HL-60/S4 (cell line): Measurements from ENCODE around the gene MCU.
"Not testable (repeated sequence)": the region's sequence is repeated elsewhere in the genome, so short reads cannot be mapped to it uniquely, and the experiment has no call there.

Source experiments
- in situ Hi-C: fragments of 300-500 bp; cut with MboI; formaldehyde crosslinking; loops from 2 replicates; pipeline ENCODE4 v1.14.3; 2022; ENCODE audit warnings: low sequenced_read_pairs

Gene MCU

GRCh38 chr10:72888151-72888638 lies 196.3 kb downstream of the MCU start:
- in situ Hi-C loops = no loop called here

- in situ Hi-C loops = no loop called here
Measured at GRCh38 chr10:72889391-72889831, 197.5 kb downstream of the MCU start.

GRCh38 chr10:72890086-72890485 lies 198.1 kb downstream of the MCU start:
- in situ Hi-C loops = no loop called here

DNA sequence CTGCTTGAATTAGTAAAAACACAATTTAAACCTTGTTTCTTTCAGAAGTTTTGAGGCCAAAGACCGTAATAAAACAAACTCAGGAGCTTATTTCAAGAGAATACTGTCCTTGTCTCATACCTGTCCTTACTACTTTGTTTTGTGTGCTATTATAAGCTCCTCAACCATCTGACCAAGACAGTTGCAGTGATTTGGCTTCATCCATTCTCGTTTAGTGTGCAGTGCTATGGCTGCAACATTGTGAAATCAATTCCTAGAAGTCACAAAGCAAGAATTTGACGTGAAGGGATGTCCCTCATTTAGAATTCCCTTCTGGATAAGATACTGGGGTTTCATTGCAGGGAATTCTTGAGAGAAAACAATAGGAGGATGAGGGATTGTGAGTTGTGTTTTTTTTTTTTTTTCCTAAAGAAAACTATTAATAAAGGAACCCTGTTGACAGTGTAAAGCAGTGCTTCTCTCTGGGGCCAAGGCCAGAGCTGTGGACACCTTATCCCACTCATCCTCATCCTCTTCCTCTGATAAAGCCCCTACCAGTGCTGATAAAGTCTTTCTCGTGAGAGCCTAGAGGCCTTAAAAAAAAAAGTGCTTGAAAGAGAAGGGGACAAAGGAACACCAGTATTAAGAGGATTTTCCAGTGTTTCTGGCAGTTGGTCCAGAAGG lies 201.3 kb downstream of the MCU start, which contains the start of gene OIT3:
OIT3 (plus strand) TSS at position 604 of the 663 bp plus-strand sequence. CDS start 60 bp downstream, outside the sequence.
- in situ Hi-C loops = no loop called here

- in situ Hi-C loops = no loop called here
Measured at GRCh38 chr10:72895236-72895850, 203.4 kb downstream of the MCU start.

DNA sequence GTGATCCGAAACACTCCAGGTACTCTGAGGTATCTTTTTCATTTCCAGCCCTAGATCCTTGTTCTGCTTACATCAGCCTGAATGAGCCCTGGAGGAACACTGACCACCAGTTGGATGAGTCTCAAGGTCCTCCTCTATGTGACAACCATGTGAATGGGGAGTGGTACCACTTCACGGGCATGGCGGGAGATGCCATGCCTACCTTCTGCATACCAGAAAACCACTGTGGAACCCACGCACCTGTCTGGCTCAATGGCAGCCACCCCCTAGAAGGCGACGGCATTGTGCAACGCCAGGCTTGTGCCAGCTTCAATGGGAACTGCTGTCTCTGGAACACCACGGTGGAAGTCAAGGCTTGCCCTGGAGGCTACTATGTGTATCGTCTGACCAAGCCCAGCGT lies 206.7 kb downstream of the MCU start:
- in situ Hi-C loops = no loop called here

DNA sequence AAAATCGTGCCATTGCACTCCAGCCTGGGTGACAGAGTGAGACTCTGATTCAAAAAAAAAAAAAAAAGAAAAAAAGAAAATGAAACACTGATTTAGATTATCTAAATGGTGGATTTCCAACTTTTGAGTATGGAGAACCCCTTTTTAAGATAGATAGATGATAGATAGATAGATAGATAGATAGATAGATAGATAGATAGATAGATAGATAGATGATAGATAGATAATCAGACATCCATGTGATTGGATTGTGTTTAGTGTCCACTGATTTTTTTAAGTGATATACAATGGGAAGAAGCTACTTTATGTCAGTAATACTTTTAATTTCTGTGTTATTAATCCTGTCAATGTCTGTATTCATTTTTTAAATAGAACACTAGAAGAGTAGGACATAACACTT lies 207.6 kb downstream of the MCU start:
- in situ Hi-C loops = no loop called here

- in situ Hi-C loops = not testable (repeated sequence)
Measured at GRCh38 chr10:72903941-72904446, 212.1 kb downstream of the MCU start.

DNA sequence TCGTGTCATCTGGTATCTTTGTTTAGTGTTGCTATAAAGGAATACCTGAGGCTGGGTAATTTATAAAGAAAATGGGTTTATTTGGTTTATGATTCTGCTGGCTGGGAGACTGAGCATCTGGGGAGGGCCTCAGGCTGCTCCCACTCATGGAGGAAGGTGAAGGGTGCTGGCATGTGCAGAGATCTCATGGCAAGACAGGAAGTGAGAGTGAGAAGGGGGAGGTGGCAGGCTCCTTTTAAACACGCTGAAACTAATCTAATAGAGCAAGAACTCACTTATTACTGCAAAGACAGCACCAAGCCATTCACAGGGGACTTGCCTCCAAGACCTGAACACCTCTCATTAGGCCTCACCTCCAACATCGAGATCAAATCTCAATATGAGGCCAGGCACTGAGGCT lies 212.9 kb downstream of the MCU start:
- in situ Hi-C loops = no loop called here

DNA sequence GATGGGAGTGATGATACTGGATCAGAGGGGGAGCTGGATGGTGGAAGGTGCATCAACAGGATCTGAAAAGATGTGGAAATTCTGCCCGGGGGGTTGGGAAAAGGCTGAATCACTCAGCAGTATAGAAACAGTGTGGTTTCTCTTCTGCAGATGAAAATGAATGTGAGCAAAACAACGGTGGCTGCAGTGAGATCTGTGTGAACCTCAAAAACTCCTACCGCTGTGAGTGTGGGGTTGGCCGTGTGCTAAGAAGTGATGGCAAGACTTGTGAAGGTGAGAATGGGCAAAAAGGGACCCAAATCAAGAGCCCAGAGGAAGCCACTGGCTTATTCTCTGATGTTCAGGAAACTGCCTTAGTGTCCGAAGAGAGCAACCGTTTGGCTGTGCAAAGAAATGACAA lies 214.5 kb downstream of the MCU start:
- in situ Hi-C loops = no loop called here

- in situ Hi-C loops = no loop called here
Measured at GRCh38 chr10:72910705-72911104, 218.8 kb downstream of the MCU start.

- in situ Hi-C loops = no loop called here
Measured at GRCh38 chr10:72911758-72912157, 219.8 kb downstream of the MCU start.

- in situ Hi-C loops = no loop called here
Measured at GRCh38 chr10:72912736-72913135, 220.8 kb downstream of the MCU start.

DNA sequence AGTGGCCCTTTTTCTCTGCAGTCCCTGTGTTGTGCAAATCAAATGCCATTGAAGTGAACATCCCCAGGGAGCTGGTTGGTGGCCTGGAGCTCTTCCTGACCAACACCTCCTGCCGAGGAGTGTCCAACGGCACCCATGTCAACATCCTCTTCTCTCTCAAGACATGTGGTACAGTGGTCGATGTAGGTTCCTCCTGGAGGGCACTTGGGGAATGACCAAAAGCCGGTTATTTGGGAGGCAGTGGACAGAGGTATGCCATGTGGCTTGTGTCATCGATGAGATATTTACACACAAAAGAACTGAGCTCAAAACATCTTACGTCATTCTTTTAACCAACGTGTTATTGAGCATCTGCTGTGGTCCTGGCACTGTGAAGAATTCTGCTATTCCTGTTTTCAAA lies 221.3 kb downstream of the MCU start:
- in situ Hi-C loops = no loop called here

DNA sequence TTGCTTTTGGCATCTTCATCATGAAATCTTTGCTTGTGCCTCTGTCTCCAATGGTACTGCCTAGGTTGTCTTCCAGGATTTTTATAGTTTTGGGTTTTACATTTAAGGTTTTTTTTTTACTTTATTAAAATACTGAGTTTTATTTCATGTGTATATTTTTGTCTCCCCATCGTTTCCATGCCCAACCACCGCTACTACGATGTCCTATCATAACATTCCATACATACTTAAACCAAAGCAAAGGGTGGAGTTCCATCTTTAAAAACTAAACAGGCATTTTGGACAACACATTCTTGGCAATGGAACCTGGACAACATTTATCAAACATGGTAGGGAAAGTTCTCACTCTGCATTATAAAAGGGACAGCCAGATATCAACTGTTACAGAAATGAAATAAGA lies 225.3 kb downstream of the MCU start:
- in situ Hi-C loops = not testable (repeated sequence)

GRCh38 chr10:72917803-72918332 lies 225.9 kb downstream of the MCU start:
- in situ Hi-C loops = not testable (repeated sequence)

DNA sequence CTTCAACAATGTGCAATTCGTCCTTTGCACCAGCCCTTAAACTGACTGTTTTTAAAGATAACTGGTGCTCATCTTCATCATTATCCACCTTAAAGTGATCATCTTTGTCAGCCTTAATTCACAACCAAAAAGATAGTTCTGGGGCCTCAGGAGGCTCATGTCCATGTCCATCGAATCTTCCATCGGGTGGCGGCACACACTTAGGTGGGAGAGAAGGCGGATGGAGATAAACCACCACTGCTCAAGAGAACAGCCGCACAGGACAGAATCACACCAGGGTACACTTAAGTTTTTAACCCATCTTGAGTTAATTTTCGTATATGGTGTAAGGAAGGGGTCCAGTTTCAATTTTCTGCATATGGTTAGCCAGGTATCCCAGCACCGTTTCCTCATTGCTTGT lies 226.4 kb downstream of the MCU start:
- in situ Hi-C loops = no loop called here

DNA sequence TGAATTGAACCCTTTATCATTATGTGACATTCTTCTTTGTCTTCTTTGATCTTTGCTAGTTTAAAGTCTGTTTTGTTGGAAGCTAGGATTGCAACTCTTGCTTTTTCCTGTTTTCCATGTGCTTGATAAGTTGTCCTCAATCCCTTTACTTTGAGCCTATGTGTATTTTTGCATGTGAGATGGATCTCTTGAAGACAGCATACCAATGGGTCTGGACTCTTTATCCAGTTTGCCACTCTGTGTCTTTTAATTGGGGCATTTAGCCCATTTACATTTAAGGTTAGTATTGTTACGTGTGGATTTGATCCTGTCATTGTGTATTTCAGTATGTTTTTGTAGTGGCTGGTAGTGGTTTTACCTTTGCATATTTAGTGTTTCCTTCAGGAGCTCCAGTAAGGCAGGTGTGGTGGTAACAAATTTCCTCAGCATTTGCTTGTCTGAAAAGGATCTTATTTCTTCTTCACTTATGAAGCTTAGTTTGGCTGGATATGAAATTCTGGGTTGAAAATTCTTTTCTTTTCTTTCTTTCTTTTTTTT lies 229.3 kb downstream of the MCU start:
- in situ Hi-C loops = not testable (repeated sequence)

DNA sequence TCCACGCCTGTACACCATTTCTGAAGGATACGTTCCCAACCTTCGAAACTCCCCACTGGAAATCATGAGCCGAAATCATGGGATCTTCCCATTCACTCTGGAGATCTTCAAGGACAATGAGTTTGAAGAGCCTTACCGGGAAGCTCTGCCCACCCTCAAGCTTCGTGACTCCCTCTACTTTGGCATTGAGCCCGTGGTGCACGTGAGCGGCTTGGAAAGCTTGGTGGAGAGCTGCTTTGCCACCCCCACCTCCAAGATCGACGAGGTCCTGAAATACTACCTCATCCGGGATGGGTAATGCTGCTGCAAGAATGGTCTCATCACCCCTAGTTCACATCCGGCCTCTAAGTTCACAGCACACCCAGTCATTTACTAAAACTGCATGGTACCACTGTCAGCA lies 232.4 kb downstream of the MCU start:
- in situ Hi-C loops = no loop called here

- in situ Hi-C loops = no loop called here
Measured at GRCh38 chr10:72925951-72926465, 234.1 kb downstream of the MCU start.

GRCh38 chr10:72927485-72927884 lies 235.5 kb downstream of the MCU start:
- in situ Hi-C loops = no loop called here

GRCh38 chr10:72928798-72929197 lies 236.9 kb downstream of the MCU start:
- in situ Hi-C loops = no loop called here
